Prostate gland (tissue), 2 donors: ENCODE data around the gene SH2D4B. TPM values are rescaled to one million over a fixed set of nuclear protein-coding genes. Genes with fewer than 3 reads are reported as not detected.

Experiments used
- DNase-seq: peaks from one replicate; pipeline ENCODE4 v3.0.0-alpha.2; 2019; ENCODE audit warnings: low spot score
- H3K27ac ChIP-seq, 2 donors: fragments of 200-600 bp; sonication (generic); 2 replicates each; pipeline ENCODE4 v1.5.1; 2017 to 2019
- H3K27me3 ChIP-seq: fragments of 200-600 bp; sonication (generic); replicated peaks from 2 replicates; pipeline ENCODE4 v1.5.1; 2019; ENCODE audit not compliant: insufficient read depth
- H3K36me3 ChIP-seq, 2 donors: fragments of 200-600 bp; sonication (generic); 1 replicate in 1 of 2; 2 replicates in 1 of 2; pipeline versions ENCODE4 v1.5.1 to v1.8.1; 2017 to 2019
- H3K4me1 ChIP-seq: fragments of 200-600 bp; sonication (generic); replicated peaks from 2 replicates; pipeline ENCODE4 v1.5.1; 2019
- H3K4me3 ChIP-seq, 2 donors: fragments of 200-600 bp; sonication (generic); 2 replicates each; pipeline ENCODE4 v1.5.1; 2017 to 2019
- H3K9me3 ChIP-seq: fragments of 200-600 bp; sonication (generic); 2 replicates; pipeline ENCODE4 v1.5.1; 2017
- POLR2A ChIP-seq: fragments of 450-650 bp; IDR thresholded peaks from one replicate; pipeline ENCODE4 v1.6.1; 2016; ENCODE audit warnings: antibody characterized with exemption, mild to moderate bottlenecking
- POLR2AphosphoS5 ChIP-seq: sonication (generic); formaldehyde crosslinking; IDR thresholded peaks from one replicate; pipeline ENCODE4 v1.6.1; 2017; ENCODE audit warnings: antibody characterized with exemption
- WGBS: methylation state at CpG from one replicate; pipeline ENCODE4 v1.1.5; 2018; 5-methylcytosine and 5-hydroxymethylcytosine counted together
- intact Hi-C: fragments of 100-400 bp; cut with DNase I; formaldehyde crosslinking; loops from one replicate; pipeline ENCODE4 v1.14.2; 2022
- total RNA-seq, 2 donors: library from RNA; depleted of rRNA; stranded (reverse); fragments of >200 nt; gene quantifications; one replicate each; pipeline ENCODE4 v1.1.0, GENCODE V29; 2016
- TF ChIP-seq, protein P1 (sequence below), 4 experiments: fragments of 200-600 bp in 2 of 4; fragments of 450-650 bp in 2 of 4; sonication (generic) in 2 of 4; IDR thresholded peaks; 1 replicate in 3 of 4; 2 replicates in 1 of 4; pipeline ENCODE4 v1.5.1; 2016 to 2019; ENCODE audit warnings: antibody characterized with exemption in 4 of 4, mild to moderate bottlenecking in 2 of 4, moderate library complexity in 2 of 4

Gene SH2D4B
- total RNA-seq, 2 donors from 2014 or later = 0.40 TPM; not detected in 1

DNA sequence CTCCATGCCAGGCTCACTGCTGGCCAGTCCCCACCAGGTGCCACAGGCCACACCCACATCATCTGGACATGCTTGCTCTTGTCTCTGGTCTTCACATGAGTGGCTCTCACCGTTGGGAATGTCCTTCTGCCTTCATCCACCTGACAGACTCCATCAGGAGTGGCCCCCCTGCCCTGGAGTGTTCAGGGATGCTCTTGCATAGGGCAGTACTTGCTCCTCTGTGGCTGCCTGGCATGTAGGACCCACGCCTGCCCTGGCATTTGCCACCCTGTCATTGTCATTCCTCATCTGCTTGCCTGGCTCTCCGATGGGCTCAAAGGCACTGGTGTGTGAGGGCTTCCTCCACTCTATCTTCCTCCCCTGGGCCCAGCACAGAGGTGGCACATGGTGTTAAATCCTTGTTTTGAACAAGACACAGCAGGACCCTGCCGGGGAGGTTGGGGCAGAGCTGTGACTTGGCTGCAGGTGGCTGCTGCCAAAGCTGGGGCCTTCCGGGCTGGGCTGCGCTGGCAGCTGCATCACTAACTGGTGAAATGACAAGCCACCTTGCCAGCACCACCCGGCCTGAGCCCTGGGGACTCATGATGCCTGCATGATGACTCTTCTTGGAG is 1.8 kb downstream of the SH2D4B start:
- no peaks in the 10 kb centered on the region for H3K4me1 ChIP-seq
- 39% methylated on average over 7 of the region's 7 CpGs for WGBS
- H3K36me3 ChIP-seq = no peaks in the 10 kb centered on the region
- H3K27me3 ChIP-seq = no peaks in the 10 kb centered on the region
- H3K9me3 ChIP-seq = no peaks in the 10 kb centered on the region
- H3K4me3 ChIP-seq = no peak overlapping the region
- DNase-seq = no peak
- no peak overlapping the region for H3K27ac ChIP-seq
- intact Hi-C loops = no loop called here
- TF ChIP-seq POLR2A (no peak), POLR2AphosphoS5 (no peak)
- TF ChIP-seq, protein P1, sequence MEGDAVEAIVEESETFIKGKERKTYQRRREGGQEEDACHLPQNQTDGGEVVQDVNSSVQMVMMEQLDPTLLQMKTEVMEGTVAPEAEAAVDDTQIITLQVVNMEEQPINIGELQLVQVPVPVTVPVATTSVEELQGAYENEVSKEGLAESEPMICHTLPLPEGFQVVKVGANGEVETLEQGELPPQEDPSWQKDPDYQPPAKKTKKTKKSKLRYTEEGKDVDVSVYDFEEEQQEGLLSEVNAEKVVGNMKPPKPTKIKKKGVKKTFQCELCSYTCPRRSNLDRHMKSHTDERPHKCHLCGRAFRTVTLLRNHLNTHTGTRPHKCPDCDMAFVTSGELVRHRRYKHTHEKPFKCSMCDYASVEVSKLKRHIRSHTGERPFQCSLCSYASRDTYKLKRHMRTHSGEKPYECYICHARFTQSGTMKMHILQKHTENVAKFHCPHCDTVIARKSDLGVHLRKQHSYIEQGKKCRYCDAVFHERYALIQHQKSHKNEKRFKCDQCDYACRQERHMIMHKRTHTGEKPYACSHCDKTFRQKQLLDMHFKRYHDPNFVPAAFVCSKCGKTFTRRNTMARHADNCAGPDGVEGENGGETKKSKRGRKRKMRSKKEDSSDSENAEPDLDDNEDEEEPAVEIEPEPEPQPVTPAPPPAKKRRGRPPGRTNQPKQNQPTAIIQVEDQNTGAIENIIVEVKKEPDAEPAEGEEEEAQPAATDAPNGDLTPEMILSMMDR (IDR thresholded peaks at IDR 0.05) = no peak

DNA sequence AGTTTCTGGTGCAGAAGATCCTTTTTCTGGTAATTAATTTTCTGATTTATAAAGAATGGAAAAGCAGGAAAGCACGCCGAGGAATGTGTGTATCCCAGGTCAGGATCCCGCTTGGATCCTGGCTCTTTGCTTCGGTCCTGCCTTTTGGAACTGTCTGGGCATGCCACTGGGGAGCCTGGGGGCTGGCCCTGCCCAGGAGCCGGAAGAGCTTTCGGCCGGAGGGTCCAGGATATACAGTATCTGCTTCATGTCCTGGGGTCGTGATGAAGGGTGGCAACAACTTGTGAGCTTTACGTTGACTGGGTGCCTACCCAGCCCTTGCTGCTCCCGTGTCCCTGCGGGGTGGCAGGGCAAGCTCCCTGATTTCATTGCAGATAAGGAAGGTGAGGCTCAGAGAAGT is 2.4 kb downstream of the SH2D4B start:
- no peaks in the 10 kb centered on the region for H3K4me1 ChIP-seq
- TF ChIP-seq POLR2A (no peak), POLR2AphosphoS5 (no peak)
- TF ChIP-seq, protein P1 (IDR thresholded peaks at IDR 0.05) = no peak
- no peaks in the 10 kb centered on the region for H3K36me3 ChIP-seq
- H3K4me3 ChIP-seq = no peak overlapping the region
- intact Hi-C loops = no loop called here
- no peak for DNase-seq
- H3K27me3 ChIP-seq = no peaks in the 10 kb centered on the region
- H3K9me3 ChIP-seq = no peaks in the 10 kb centered on the region
- 52% methylated on average over 11 of the region's 11 CpGs for WGBS
- no peak overlapping the region for H3K27ac ChIP-seq

DNA sequence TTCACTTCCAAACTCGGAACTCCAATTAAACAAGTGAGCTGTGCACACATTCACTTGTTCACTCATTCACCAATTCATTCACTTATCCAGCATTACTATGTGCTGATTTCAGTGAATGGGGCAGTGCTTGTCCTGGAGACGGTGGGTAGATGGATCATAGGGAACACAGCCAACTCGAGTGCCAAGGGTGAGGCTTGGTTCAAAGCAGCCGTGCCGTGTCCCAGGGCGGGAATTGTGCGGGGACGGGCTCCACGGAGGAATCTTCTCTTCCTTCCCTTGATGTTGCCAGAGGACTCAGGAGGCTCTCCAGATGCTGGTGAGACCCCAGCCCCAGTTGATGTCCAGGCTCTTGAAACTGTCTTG is 2.9 kb downstream of the SH2D4B start:
- no peak overlapping the region for H3K27ac ChIP-seq
- DNase-seq = no peak
- no peak overlapping the region for H3K4me3 ChIP-seq
- WGBS = 62% methylated on average over 9 of the region's 9 CpGs
- TF ChIP-seq, protein P1 (IDR thresholded peaks at IDR 0.05) = no peak
- TF ChIP-seq POLR2AphosphoS5 (no peak), POLR2A (no peak)
- no peaks in the 10 kb centered on the region for H3K4me1 ChIP-seq
- no peaks in the 10 kb centered on the region for H3K9me3 ChIP-seq
- intact Hi-C loops = no loop called here
- no peaks in the 10 kb centered on the region for H3K27me3 ChIP-seq
- H3K36me3 ChIP-seq = no peaks in the 10 kb centered on the region

DNA sequence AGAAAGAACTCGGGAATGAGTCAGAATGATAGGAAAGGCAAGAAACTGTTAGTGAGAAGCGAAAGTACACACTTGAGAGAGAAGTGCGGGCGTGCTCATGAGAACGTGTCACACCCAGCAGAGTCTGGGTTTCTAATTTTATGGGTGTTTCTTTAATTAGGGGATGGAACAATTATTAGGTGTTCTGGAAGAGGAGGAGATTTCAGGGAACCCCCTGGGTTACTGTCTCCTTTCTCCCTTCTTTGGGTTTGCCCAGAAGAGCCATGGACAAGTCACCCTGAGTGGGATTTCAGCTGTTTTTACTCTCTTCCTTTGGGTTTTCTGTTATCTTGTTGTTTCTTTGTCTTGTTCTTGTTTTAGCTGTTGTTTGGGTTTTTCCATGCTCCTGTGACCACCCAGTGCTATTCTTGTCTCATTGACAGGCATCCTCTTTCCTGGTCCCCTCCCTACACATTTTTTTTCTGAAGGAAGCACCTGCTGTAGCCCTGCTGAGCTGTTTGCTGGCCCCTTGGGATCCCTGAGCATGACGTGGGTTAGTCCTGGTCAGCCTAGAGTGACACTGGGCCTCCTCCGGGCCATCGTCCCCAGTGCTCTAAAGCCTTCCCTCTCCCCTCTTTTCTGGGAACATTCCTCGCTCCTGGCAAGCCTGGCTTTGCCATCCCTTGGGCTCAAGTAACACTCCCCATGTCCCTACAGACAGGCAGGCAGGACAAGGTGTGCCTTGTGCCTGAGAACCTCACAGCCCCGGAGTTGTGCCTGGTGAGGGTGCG is 3.5 kb downstream of the SH2D4B start:
- no peaks in the 10 kb centered on the region for H3K27me3 ChIP-seq
- H3K9me3 ChIP-seq = no peaks in the 10 kb centered on the region
- no peak for DNase-seq
- H3K4me3 ChIP-seq = no peak overlapping the region
- intact Hi-C loops = no loop called here
- no peaks in the 10 kb centered on the region for H3K4me1 ChIP-seq
- H3K27ac ChIP-seq = no peak overlapping the region
- TF ChIP-seq POLR2A (no peak), POLR2AphosphoS5 (no peak)
- TF ChIP-seq, protein P1 (IDR thresholded peaks at IDR 0.05) = no peak
- 77% methylated on average over 11 of the region's 11 CpGs for WGBS
- no peaks in the 10 kb centered on the region for H3K36me3 ChIP-seq

DNA sequence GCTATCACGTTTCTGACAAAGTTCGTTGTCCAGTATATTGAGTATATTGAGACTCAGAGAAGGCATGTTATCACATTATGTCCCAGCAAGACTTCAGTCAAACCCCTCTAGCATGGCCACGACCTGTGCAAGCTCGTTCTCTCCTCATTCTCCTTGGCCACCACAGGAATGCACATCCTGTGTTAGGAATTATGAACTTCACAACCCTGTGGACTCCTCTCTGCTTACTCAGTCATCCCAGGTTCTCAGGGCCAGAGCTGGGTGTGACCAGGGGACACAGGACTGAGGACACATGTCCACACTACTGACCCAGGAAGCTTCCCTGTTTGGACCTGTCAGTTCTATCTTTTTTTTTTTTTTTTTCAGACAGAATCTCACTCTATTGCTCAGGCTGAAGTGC is 4.4 kb downstream of the SH2D4B start:
- H3K27me3 ChIP-seq = no peaks in the 10 kb centered on the region
- no peak overlapping the region for H3K27ac ChIP-seq
- TF ChIP-seq POLR2AphosphoS5 = no peak
- TF ChIP-seq, protein P1 (IDR thresholded peaks at IDR 0.05) = no peak
- TF ChIP-seq POLR2A = no peak
- intact Hi-C loops = no loop called here
- WGBS = 81% methylated on average over 4 of the region's 4 CpGs
- no peak overlapping the region for H3K4me3 ChIP-seq
- no peaks in the 10 kb centered on the region for H3K9me3 ChIP-seq
- no peaks in the 10 kb centered on the region for H3K4me1 ChIP-seq
- no peaks in the 10 kb centered on the region for H3K36me3 ChIP-seq
- DNase-seq = no peak
